CD4-positive, alpha-beta T cell (primary cell): ENCODE results near the gene BOK. TPM values are rescaled to one million over a fixed set of nuclear protein-coding genes. Genes with fewer than 3 reads are reported as not detected.

Source experiments
- ATAC-seq: fragments of 200-7000 bp; cut with Tn5 transposase; one replicate; pipeline ENCODE4 v1.10.0; 2022; ENCODE audit warnings: mild to moderate bottlenecking; ENCODE audit not compliant: poor library complexity
- CTCF ChIA-PET: fragments of 350-600 bp; sonication (Branson Sonifier 250); formaldehyde crosslinking; loops from one replicate; lab custom pipeline; 2021; ENCODE audit warnings: antibody characterized with exemption, inconsistent platforms; lab: Charles Lee
- POLR2A ChIA-PET: fragments of 350-600 bp; sonication (Branson Sonifier 250); formaldehyde crosslinking; loops from one replicate; lab custom pipeline; 2021; ENCODE audit warnings: antibody characterized with exemption, inconsistent platforms; lab: Charles Lee
- DNase-seq, 14 experiments: peaks; one replicate each; pipeline ENCODE4 v3.0.0-alpha.2; 2013 to 2020; ENCODE audit warnings: mixed read lengths in 2 of 14
- H3K27ac ChIP-seq, 2 donors: one replicate each; pipeline versions ENCODE4 v1.5.1 to v1.7.0; 2013; ENCODE audit warnings: low read length in 2 of 2, low read depth in 1 of 2, mild to moderate bottlenecking in 1 of 2
- H3K27me3 ChIP-seq, 2 experiments: 1 replicate in 1 of 2; 2 replicates in 1 of 2; pipeline versions ENCODE4 v1.6.1 to v1.7.0; 2013; ENCODE audit warnings: low read length in 2 of 2, control low read depth in 1 of 2, mild to moderate bottlenecking in 1 of 2, moderate library complexity in 1 of 2; ENCODE audit not compliant: insufficient read depth in 2 of 2, control insufficient read depth in 1 of 2
- H3K36me3 ChIP-seq: one replicate; pipeline ENCODE4 v1.6.1; 2013; ENCODE audit warnings: low read length, control low read depth; ENCODE audit not compliant: insufficient read depth
- H3K4me1 ChIP-seq: one replicate; pipeline ENCODE4 v1.6.1; 2013; ENCODE audit warnings: low read length, control low read depth; ENCODE audit not compliant: insufficient read depth
- H3K4me3 ChIP-seq: one replicate; pipeline ENCODE4 v1.5.1; 2013; ENCODE audit warnings: mild to moderate bottlenecking, low read length, moderate library complexity
- H3K9me3 ChIP-seq, 2 experiments: 1 replicate in 1 of 2; 2 replicates in 1 of 2; pipeline versions ENCODE4 v1.6.1 to v1.7.0; 2013; ENCODE audit warnings: low read length in 2 of 2, mild to moderate bottlenecking in 2 of 2, control low read depth in 1 of 2, moderate library complexity in 1 of 2; ENCODE audit not compliant: control insufficient read depth in 1 of 2, insufficient read depth in 1 of 2
- H3K27ac Mint-ChIP-seq: one replicate; pipeline ENCODE4 v1.8.0; 2020; ENCODE audit warnings: mixed read lengths
- H3K27me3 Mint-ChIP-seq: one replicate; pipeline ENCODE4 v1.8.0; 2021; ENCODE audit warnings: mixed read lengths
- H3K36me3 Mint-ChIP-seq: one replicate; pipeline ENCODE4 v1.8.0; 2021; ENCODE audit warnings: low read depth, mixed read lengths
- H3K4me1 Mint-ChIP-seq: one replicate; pipeline ENCODE4 v1.8.0; 2021; ENCODE audit warnings: low read depth, mixed read lengths
- H3K4me3 Mint-ChIP-seq: one replicate; pipeline ENCODE4 v1.8.0; 2020; ENCODE audit warnings: mild to moderate bottlenecking, mixed read lengths
- H3K9me3 Mint-ChIP-seq: one replicate; pipeline ENCODE4 v1.8.0; 2020; ENCODE audit warnings: mixed read lengths
- CTCF ChIP-seq: fragments of 200-600 bp; IDR thresholded peaks from one replicate; pipeline ENCODE4 v1.8.0; 2022; ENCODE audit warnings: antibody characterized with exemption, mild to moderate bottlenecking
- intact Hi-C, 2 experiments: fragments of 100-400 bp; cut with DNase I in 1 of 2; cut with micrococcal nuclease in 1 of 2; formaldehyde crosslinking; loops; one replicate each; pipeline versions ENCODE4 v1.15.1 to v1.9.0; 2023 to 2025; cut with DNase I, micrococcal nuclease
- total RNA-seq, 174 experiments: library from RNA in 2 of 174; stranded (reverse) in 2 of 174; gene quantifications; one replicate each; pipeline ENCODE4 v1.2.3 and lab custom pipeline; 2021 to 2026

Gene BOK
- total RNA-seq, 2 experiments from 2014 or later = not detected

GRCh38 chr2:241612156-241613016 is 53.8 kb downstream of the BOK start:
- Mint-ChIP-seq H3K27ac (peak overlapping the region; percentile 55), H3K4me1 (peaks cover 41% of the 10 kb centered on the region), H3K36me3 (peaks cover 5% of the 10 kb centered on the region), H3K9me3 (no peaks in the 10 kb centered on the region), H3K27me3 (no peaks in the 10 kb centered on the region), H3K4me3 (no peak overlapping the region)
- H3K9me3 ChIP-seq = no peaks in the 10 kb centered on the region
- no peak for TF ChIP-seq CTCF
- H3K27ac ChIP-seq = no peak overlapping the region
- ChIA-PET POLR2A (interaction anchor here (1.5 kb wide), 1 partner anchor 89 kb away, joined by 3 read pairs; the partner anchor contains the start of gene ING5), CTCF (interaction anchor here (0.6 to 1.3 kb wide), 2 partner anchors 332 to 448 kb away, joined by 3 read pairs; no protein-coding TSS in a partner anchor)
- H3K36me3 ChIP-seq = peaks cover 6% of the 10 kb centered on the region
- H3K4me3 ChIP-seq = no peak overlapping the region
- no peaks in the 10 kb centered on the region for H3K27me3 ChIP-seq
- peaks cover 34% of the 10 kb centered on the region for H3K4me1 ChIP-seq
- no peak for DNase-seq
- intact Hi-C loops = loop anchor here (5.0 to 10.0 kb wide), 6 partner anchors 108 to 1048 kb away; partner anchors contain the start of genes DUSP28 (in 1 of the 2), FARP2 (in 1 of the 2), HDLBP (in 1 of the 2) and RNPEPL1 (in 1 of the 2)
- no peak for ATAC-seq

GRCh38 chr2:241613017-241613780 is 54.7 kb downstream of the BOK start:
- H3K4me3 Mint-ChIP-seq = peak overlapping the region; percentile 20
- peaks cover 5% of the 10 kb centered on the region for H3K36me3 Mint-ChIP-seq
- no peak overlapping the region for H3K27ac ChIP-seq
- ChIA-PET CTCF (interaction anchor here (0.6 to 1.3 kb wide), 2 partner anchors 333 to 448 kb away, joined by 3 read pairs; no protein-coding TSS in a partner anchor), POLR2A (interaction anchor here (1.5 kb wide), 1 partner anchor 89 kb away, joined by 3 read pairs; the partner anchor contains the start of gene ING5)
- intact Hi-C loops = loop anchor here (5.0 to 10.0 kb wide), 6 partner anchors 108 to 1048 kb away; partner anchors contain the start of genes DUSP28 (in 1 of the 2), FARP2 (in 1 of the 2), HDLBP (in 1 of the 2) and RNPEPL1 (in 1 of the 2)
- H3K9me3 ChIP-seq = no peaks in the 10 kb centered on the region
- no peaks in the 10 kb centered on the region for H3K27me3 ChIP-seq
- no peak overlapping the region for H3K4me3 ChIP-seq
- H3K4me1 ChIP-seq = peaks cover 42% of the 10 kb centered on the region
- H3K36me3 ChIP-seq = peaks cover under 1% of the 10 kb centered on the region
- no peak for ATAC-seq
- DNase-seq = no peak
- no peaks in the 10 kb centered on the region for H3K27me3 Mint-ChIP-seq
- H3K9me3 Mint-ChIP-seq = no peaks in the 10 kb centered on the region
- H3K27ac Mint-ChIP-seq = no peak overlapping the region
- TF ChIP-seq CTCF = no peak
- H3K4me1 Mint-ChIP-seq = peaks cover 49% of the 10 kb centered on the region

- no peaks in the 10 kb centered on the region for H3K9me3 Mint-ChIP-seq
- TF ChIP-seq CTCF = no peak
- CTCF ChIA-PET = no interaction called here
- Histone ChIP-seq H3K9me3 (no peaks in the 10 kb centered on the region), H3K27ac (no peak overlapping the region), H3K36me3 (no peaks in the 10 kb centered on the region), H3K27me3 (no peaks in the 10 kb centered on the region), H3K4me1 (peaks cover 36% of the 10 kb centered on the region), H3K4me3 (no peak overlapping the region)
- no peak for DNase-seq
- no peak overlapping the region for H3K4me3 Mint-ChIP-seq
- H3K4me1 Mint-ChIP-seq = peaks cover 43% of the 10 kb centered on the region
- ATAC-seq = no peak
- H3K36me3 Mint-ChIP-seq = peaks cover 9% of the 10 kb centered on the region
- intact Hi-C loops = loop anchor here (5.0 to 10.0 kb wide), 5 partner anchors 110 to 1050 kb away; partner anchors contain the start of genes D2HGDH (in 1 of the 2), DUSP28 (in 1 of the 2), RNPEPL1 (in 1 of the 2) and STK25 (in 1 of the 2)
- POLR2A ChIA-PET = no interaction called here
- H3K27ac Mint-ChIP-seq = peak overlapping the region; percentile 75
- H3K27me3 Mint-ChIP-seq = no peaks in the 10 kb centered on the region
Measured at GRCh38 chr2:241615041-241615440, 56.5 kb downstream of the BOK start.
